ENCODE measurements around the gene GPHA2. TPM values are rescaled to one million over a fixed set of nuclear protein-coding genes. Genes with fewer than 3 reads are reported as not detected.

The GPHA2 gene
- total and polyA plus RNA-seq, 2 of the 13 experiments (the other 11 are each of a cell fraction or from before 2014, with no cell fraction given) = 13.0 to 19.1 TPM

GRCh38 chr11:64923944-64924909 is 11.5 kb downstream of the GPHA2 start, which contains the start of gene PPP2R5B (continued):
- no peak for TF ChIP-seq ZKSCAN1 (IDR thresholded peaks at IDR 0.05; ENCODE audit: low read length)
- TF ChIP-seq STAT6 (CRISPR knock-in tag; IDR thresholded peaks at IDR 0.05; ENCODE audit: borderline replicate concordance) = peak; percentile 68; the same call in 1 of the 2 replicates
- TF ChIP-seq, protein P1, sequence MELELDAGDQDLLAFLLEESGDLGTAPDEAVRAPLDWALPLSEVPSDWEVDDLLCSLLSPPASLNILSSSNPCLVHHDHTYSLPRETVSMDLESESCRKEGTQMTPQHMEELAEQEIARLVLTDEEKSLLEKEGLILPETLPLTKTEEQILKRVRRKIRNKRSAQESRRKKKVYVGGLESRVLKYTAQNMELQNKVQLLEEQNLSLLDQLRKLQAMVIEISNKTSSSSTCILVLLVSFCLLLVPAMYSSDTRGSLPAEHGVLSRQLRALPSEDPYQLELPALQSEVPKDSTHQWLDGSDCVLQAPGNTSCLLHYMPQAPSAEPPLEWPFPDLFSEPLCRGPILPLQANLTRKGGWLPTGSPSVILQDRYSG (CRISPR knock-in tag; IDR thresholded peaks at IDR 0.05) = no peak
- no peak for TF ChIP-seq RARG (CRISPR knock-in tag; IDR thresholded peaks at IDR 0.05; ENCODE audit: low read depth)
- TF ChIP-seq ZNF383 (CRISPR knock-in tag; IDR thresholded peaks at IDR 0.05; ENCODE audit: borderline replicate concordance) = no peak
- no peak for TF ChIP-seq ZNF432 (CRISPR knock-in tag; IDR thresholded peaks at IDR 0.05; ENCODE audit: borderline replicate concordance)
- TF ChIP-seq ZSCAN20 (CRISPR knock-in tag; IDR thresholded peaks at IDR 0.05; ENCODE audit: borderline replicate concordance) = no peak
- TF ChIP-seq CC2D1A (CRISPR knock-in tag; IDR thresholded peaks at IDR 0.05) = no peak
- no peak for TF ChIP-seq KLF9 (CRISPR knock-in tag; IDR thresholded peaks at IDR 0.05; ENCODE audit: low read depth)
- peak; percentile 55; the same call in 1 of the 2 replicates for TF ChIP-seq IRF2 (CRISPR knock-in tag; IDR thresholded peaks at IDR 0.05)
- TF ChIP-seq ZNF773 (CRISPR knock-in tag; IDR thresholded peaks at IDR 0.05; ENCODE audit: borderline replicate concordance) = no peak
- TF ChIP-seq ZNF547 (CRISPR knock-in tag; IDR thresholded peaks at IDR 0.05) = peak; percentile 79
- no peak for TF ChIP-seq ZBTB43 (CRISPR knock-in tag; conservative IDR thresholded peaks at IDR 0.05)
- TF ChIP-seq PCBP2 (optimal IDR thresholded peaks at IDR 0.05; ENCODE audit: low read depth, low read length, poor library complexity, severe bottlenecking) = no peak
- peak; percentile 58; the same call in 1 of the 2 replicates for TF ChIP-seq SUZ12 (IDR thresholded peaks at IDR 0.05; ENCODE audit: low read depth, low read length)
- TF ChIP-seq, protein P2, sequence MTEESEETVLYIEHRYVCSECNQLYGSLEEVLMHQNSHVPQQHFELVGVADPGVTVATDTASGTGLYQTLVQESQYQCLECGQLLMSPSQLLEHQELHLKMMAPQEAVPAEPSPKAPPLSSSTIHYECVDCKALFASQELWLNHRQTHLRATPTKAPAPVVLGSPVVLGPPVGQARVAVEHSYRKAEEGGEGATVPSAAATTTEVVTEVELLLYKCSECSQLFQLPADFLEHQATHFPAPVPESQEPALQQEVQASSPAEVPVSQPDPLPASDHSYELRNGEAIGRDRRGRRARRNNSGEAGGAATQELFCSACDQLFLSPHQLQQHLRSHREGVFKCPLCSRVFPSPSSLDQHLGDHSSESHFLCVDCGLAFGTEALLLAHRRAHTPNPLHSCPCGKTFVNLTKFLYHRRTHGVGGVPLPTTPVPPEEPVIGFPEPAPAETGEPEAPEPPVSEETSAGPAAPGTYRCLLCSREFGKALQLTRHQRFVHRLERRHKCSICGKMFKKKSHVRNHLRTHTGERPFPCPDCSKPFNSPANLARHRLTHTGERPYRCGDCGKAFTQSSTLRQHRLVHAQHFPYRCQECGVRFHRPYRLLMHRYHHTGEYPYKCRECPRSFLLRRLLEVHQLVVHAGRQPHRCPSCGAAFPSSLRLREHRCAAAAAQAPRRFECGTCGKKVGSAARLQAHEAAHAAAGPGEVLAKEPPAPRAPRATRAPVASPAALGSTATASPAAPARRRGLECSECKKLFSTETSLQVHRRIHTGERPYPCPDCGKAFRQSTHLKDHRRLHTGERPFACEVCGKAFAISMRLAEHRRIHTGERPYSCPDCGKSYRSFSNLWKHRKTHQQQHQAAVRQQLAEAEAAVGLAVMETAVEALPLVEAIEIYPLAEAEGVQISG (CRISPR knock-in tag; IDR thresholded peaks at IDR 0.05) = peak; percentile 83

All from HepG2 (cell line).